ENCODE results near the gene EXOC3L2. TPM values are rescaled to one million over a fixed set of nuclear protein-coding genes. Genes with fewer than 3 reads are reported as not detected.

Gene EXOC3L2
- total and polyA plus RNA-seq, 4 donors, result 0.19 to 2.9 (median 0.95) TPM

DNA sequence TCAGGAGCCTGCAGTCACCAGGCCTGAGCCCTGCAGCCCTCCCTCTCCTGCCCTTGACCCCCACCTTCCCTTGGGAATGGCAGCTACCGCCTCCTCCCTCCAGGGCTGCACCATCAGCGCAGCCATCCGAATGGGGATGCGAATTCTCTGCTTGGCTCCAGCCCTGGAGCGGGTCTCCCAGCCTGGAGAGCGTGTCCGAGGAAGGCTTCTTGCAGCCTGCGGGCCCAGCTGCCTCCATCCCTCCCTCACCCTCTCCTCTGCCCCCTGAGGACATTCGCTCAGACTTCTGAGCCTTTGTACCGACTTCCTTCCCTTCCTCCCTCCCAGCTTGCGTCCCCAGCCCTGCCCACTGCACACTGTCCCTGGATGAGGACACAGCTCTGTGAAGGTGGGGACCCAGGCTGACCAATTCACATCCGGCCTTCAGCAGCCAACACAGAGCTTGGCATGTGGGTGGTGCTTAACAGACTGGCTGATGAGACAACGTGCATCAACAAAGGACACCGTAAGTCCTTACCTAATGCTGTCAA, 78.4 kb downstream of the EXOC3L2 start:
- Histone ChIP-seq H3K27ac (ENCODE audit: low read depth, low read length) (no peak overlapping the region), H3K4me3 (ENCODE audit: low read depth, low read length) (no peak overlapping the region), H3K36me3 (ENCODE audit: control insufficient read depth, insufficient read depth, low read length) (peaks cover 36% of the 10 kb centered on the region), H3K4me1 (ENCODE audit: control insufficient read depth, insufficient read depth, low read length) (peaks cover 24% of the 10 kb centered on the region), H3K9me3 (ENCODE audit: control insufficient read depth, insufficient read depth, low read length) (no peaks in the 10 kb centered on the region), H3K27me3 (ENCODE audit: control insufficient read depth, insufficient read depth, low read length) (no peaks in the 10 kb centered on the region)
- DNase-seq (ENCODE audit: low read depth in 4 of 6, low spot score in 6 of 6), result no peak
- 47% methylated on average over 14 of the region's 14 CpGs for WGBS (ENCODE audit: insufficient coverage)

GRCh38 chr19:45164577-45165335, 80.5 kb downstream of the EXOC3L2 start:
- Histone ChIP-seq H3K27ac (ENCODE audit: low read depth, low read length) (no peak overlapping the region), H3K4me1 (ENCODE audit: control insufficient read depth, insufficient read depth, low read length) (peaks cover 20% of the 10 kb centered on the region), H3K36me3 (ENCODE audit: control insufficient read depth, insufficient read depth, low read length) (peaks cover 37% of the 10 kb centered on the region), H3K9me3 (ENCODE audit: control insufficient read depth, insufficient read depth, low read length) (no peaks in the 10 kb centered on the region), H3K4me3 (ENCODE audit: low read depth, low read length) (no peak overlapping the region), H3K27me3 (ENCODE audit: control insufficient read depth, insufficient read depth, low read length) (peaks cover 18% of the 10 kb centered on the region)
- no peak for DNase-seq (ENCODE audit: low read depth in 4 of 6, low spot score in 6 of 6)
- 49% methylated on average over 27 of the region's 27 CpGs for WGBS (ENCODE audit: insufficient coverage)

- DNase-seq (ENCODE audit: low read depth in 4 of 6, low spot score in 6 of 6), result no peak
- Histone ChIP-seq H3K36me3 (ENCODE audit: control insufficient read depth, insufficient read depth, low read length) (peaks cover 31% of the 10 kb centered on the region), H3K4me1 (ENCODE audit: control insufficient read depth, insufficient read depth, low read length) (peaks cover 20% of the 10 kb centered on the region), H3K4me3 (ENCODE audit: low read depth, low read length) (no peak overlapping the region), H3K27ac (ENCODE audit: low read depth, low read length) (no peak overlapping the region), H3K27me3 (ENCODE audit: control insufficient read depth, insufficient read depth, low read length) (peaks cover 20% of the 10 kb centered on the region), H3K9me3 (ENCODE audit: control insufficient read depth, insufficient read depth, low read length) (no peaks in the 10 kb centered on the region)
- 84% methylated on average over 11 of the region's 15 CpGs for WGBS (ENCODE audit: insufficient coverage)
These were observed 81.3 kb downstream of the EXOC3L2 start for GRCh38 chr19:45163751-45164460.

GRCh38 chr19:45163156-45163555, 82.1 kb downstream of the EXOC3L2 start:
- H3K36me3 ChIP-seq (ENCODE audit: control insufficient read depth, insufficient read depth, low read length), result peaks cover 36% of the 10 kb centered on the region
- no peak overlapping the region for H3K4me3 ChIP-seq (ENCODE audit: low read depth, low read length)
- peaks cover 22% of the 10 kb centered on the region for H3K27me3 ChIP-seq (ENCODE audit: control insufficient read depth, insufficient read depth, low read length)
- DNase-seq (ENCODE audit: low read depth in 4 of 6, low spot score in 6 of 6), result no peak
- no peaks in the 10 kb centered on the region for H3K9me3 ChIP-seq (ENCODE audit: control insufficient read depth, insufficient read depth, low read length)
- 88% methylated on average over 14 of the region's 17 CpGs for WGBS (ENCODE audit: insufficient coverage)
- H3K27ac ChIP-seq (ENCODE audit: low read depth, low read length), result no peak overlapping the region
- peaks cover 20% of the 10 kb centered on the region for H3K4me1 ChIP-seq (ENCODE audit: control insufficient read depth, insufficient read depth, low read length)

- H3K9me3 ChIP-seq (ENCODE audit: control insufficient read depth, insufficient read depth, low read length), result no peaks in the 10 kb centered on the region
- WGBS (ENCODE audit: insufficient coverage), result 83% methylated on average over 11 of the region's 18 CpGs
- H3K4me3 ChIP-seq (ENCODE audit: low read depth, low read length), result no peak overlapping the region
- H3K27ac ChIP-seq (ENCODE audit: low read depth, low read length), result no peak overlapping the region
- DNase-seq (ENCODE audit: low read depth in 4 of 6, low spot score in 6 of 6), result no peak
- H3K36me3 ChIP-seq (ENCODE audit: control insufficient read depth, insufficient read depth, low read length), result peaks cover 36% of the 10 kb centered on the region
- H3K27me3 ChIP-seq (ENCODE audit: control insufficient read depth, insufficient read depth, low read length), result peaks cover 22% of the 10 kb centered on the region
- peaks cover 20% of the 10 kb centered on the region for H3K4me1 ChIP-seq (ENCODE audit: control insufficient read depth, insufficient read depth, low read length)
These were observed 82.5 kb downstream of the EXOC3L2 start for GRCh38 chr19:45162608-45163143.

Other genes with a start within 250 kb of the EXOC3L2 start
- 1 to 10 TPM; 2.4 to 2.9 TPM for gene RELB, start 243.9 kb downstream of the EXOC3L2 start, total RNA-seq
- gene RELB, start 243.9 kb downstream of the EXOC3L2 start, polyA plus RNA-seq (ENCODE audit: insufficient read length in 2 of 2), result 1 to 10 TPM; 3.9 to 4.0 TPM
- 10 to 100 TPM; 11.6 to 35.0 TPM for gene CLASRP, start 206.4 kb downstream of the EXOC3L2 start, total RNA-seq
- 10 to 100 TPM; 60.6 to 97.3 TPM for gene CLASRP, start 206.4 kb downstream of the EXOC3L2 start, polyA plus RNA-seq (ENCODE audit: insufficient read length in 2 of 2)
- gene ZNF296, start 168.9 kb downstream of the EXOC3L2 start, total RNA-seq, result under 1 TPM; 0.22 to 0.69 TPM
- gene ZNF296, start 168.9 kb downstream of the EXOC3L2 start, polyA plus RNA-seq (ENCODE audit: insufficient read length in 2 of 2), result 1 to 10 TPM; 2.7 to 3.4 TPM
- gene GEMIN7, start 166.1 kb downstream of the EXOC3L2 start, total RNA-seq, result 10 to 100 TPM; 14.4 to 15.4 TPM
- 10 to 100 TPM; 24.0 to 27.4 TPM for gene GEMIN7, start 166.1 kb downstream of the EXOC3L2 start, polyA plus RNA-seq (ENCODE audit: insufficient read length in 2 of 2)
- gene PPP1R37, start 152.2 kb downstream of the EXOC3L2 start, total RNA-seq, result 10 to 100 TPM; 14.4 to 25.8 TPM
- gene PPP1R37, start 152.2 kb downstream of the EXOC3L2 start, polyA plus RNA-seq (ENCODE audit: insufficient read length in 2 of 2), result 10 to 100 TPM; 37.2 to 39.6 TPM
- under 1 TPM; 0.44 to 0.99 TPM for gene NKPD1, start 84.4 kb downstream of the EXOC3L2 start, total RNA-seq
- gene NKPD1, start 84.4 kb downstream of the EXOC3L2 start, polyA plus RNA-seq (ENCODE audit: insufficient read length in 2 of 2), result 1 to 10 TPM; 1.1 to 1.4 TPM
- gene TRAPPC6A, start 67.2 kb downstream of the EXOC3L2 start, total RNA-seq, result 10 to 100 TPM in 1 of 2 donors, 1 to 10 TPM in 1; 7.0 to 22.7 TPM
- gene TRAPPC6A, start 67.2 kb downstream of the EXOC3L2 start, polyA plus RNA-seq (ENCODE audit: insufficient read length in 2 of 2), result 10 to 100 TPM; 22.2 to 26.2 TPM
- gene BLOC1S3, start 66.6 kb downstream of the EXOC3L2 start, total RNA-seq, result 1 to 10 TPM; 2.3 to 3.0 TPM
- 10 to 100 TPM; 13.7 to 15.1 TPM for gene BLOC1S3, start 66.6 kb downstream of the EXOC3L2 start, polyA plus RNA-seq (ENCODE audit: insufficient read length in 2 of 2)
- gene MARK4, start 5.9 kb upstream of the EXOC3L2 start, total RNA-seq, result 10 to 100 TPM; 27.2 to 41.5 TPM
- gene MARK4, start 5.9 kb upstream of the EXOC3L2 start, polyA plus RNA-seq (ENCODE audit: insufficient read length in 2 of 2), result 100 to 1,000 TPM in 1 of 2 donors, 10 to 100 TPM in 1; 83.9 to 105 TPM
- under 1 TPM; 0.94 to 0.99 TPM for gene CKM, start 77.5 kb upstream of the EXOC3L2 start, total RNA-seq
- gene CKM, start 77.5 kb upstream of the EXOC3L2 start, polyA plus RNA-seq (ENCODE audit: insufficient read length in 2 of 2), result 1 to 10 TPM in 1 of 2 donors, under 1 TPM in 1; 0.76 to 3.4 TPM
- gene KLC3, start 95.3 kb upstream of the EXOC3L2 start, total RNA-seq, result 1 to 10 TPM in 1 of 2 donors, under 1 TPM in 1; 0.17 to 1.1 TPM
- gene KLC3, start 95.3 kb upstream of the EXOC3L2 start, polyA plus RNA-seq (ENCODE audit: insufficient read length in 2 of 2), result 1 to 10 TPM in 1 of 2 donors, under 1 TPM in 1; 0.44 to 1.4 TPM
- gene ERCC2, start 125.2 kb upstream of the EXOC3L2 start, total RNA-seq, result 10 to 100 TPM; 14.6 to 14.8 TPM
- 10 to 100 TPM; 41.5 to 47.0 TPM for gene ERCC2, start 125.2 kb upstream of the EXOC3L2 start, polyA plus RNA-seq (ENCODE audit: insufficient read length in 2 of 2)
- 1 to 10 TPM in 1 of 2 donors, under 1 TPM in 1; 0.59 to 3.5 TPM for gene PPP1R13L, start 159.7 kb upstream of the EXOC3L2 start, total RNA-seq
- 1 to 10 TPM; 1.6 to 2.5 TPM for gene PPP1R13L, start 159.7 kb upstream of the EXOC3L2 start, polyA plus RNA-seq (ENCODE audit: insufficient read length in 2 of 2)
- 1 to 10 TPM; 2.3 to 8.6 TPM for gene POLR1G, start 161.2 kb upstream of the EXOC3L2 start, total RNA-seq
- 1 to 10 TPM; 8.9 to 9.5 TPM for gene POLR1G, start 161.2 kb upstream of the EXOC3L2 start, polyA plus RNA-seq (ENCODE audit: insufficient read length in 2 of 2)
- 10 to 100 TPM; 45.3 to 93.8 TPM for gene ERCC1, start 178.5 kb upstream of the EXOC3L2 start, total RNA-seq
- 10 to 100 TPM; 86.0 to 98.1 TPM for gene ERCC1, start 178.5 kb upstream of the EXOC3L2 start, polyA plus RNA-seq (ENCODE audit: insufficient read length in 2 of 2)
- 10 to 100 TPM; 11.5 to 85.8 TPM for gene FOSB, start 222.6 kb upstream of the EXOC3L2 start, total RNA-seq
- 10 to 100 TPM in 1 of 2 donors, 1 to 10 TPM in 1; 5.9 to 66.5 TPM for gene FOSB, start 222.6 kb upstream of the EXOC3L2 start, polyA plus RNA-seq (ENCODE audit: insufficient read length in 2 of 2)